NCI-H146 treated with DMSO at 0.1 percent for 48 hours (cell line): ENCODE results near the gene TENM3.
A peak's percentile ranks its signal among the peaks of the same experiment; 100 is the strongest.

Experiments used
- DNase-seq: peaks from one replicate; lab custom pipeline; 2025; ENCODE audit not compliant: unreplicated experiment; lab: John Stamatoyannopoulos, UW

TENM3 gene

DNA sequence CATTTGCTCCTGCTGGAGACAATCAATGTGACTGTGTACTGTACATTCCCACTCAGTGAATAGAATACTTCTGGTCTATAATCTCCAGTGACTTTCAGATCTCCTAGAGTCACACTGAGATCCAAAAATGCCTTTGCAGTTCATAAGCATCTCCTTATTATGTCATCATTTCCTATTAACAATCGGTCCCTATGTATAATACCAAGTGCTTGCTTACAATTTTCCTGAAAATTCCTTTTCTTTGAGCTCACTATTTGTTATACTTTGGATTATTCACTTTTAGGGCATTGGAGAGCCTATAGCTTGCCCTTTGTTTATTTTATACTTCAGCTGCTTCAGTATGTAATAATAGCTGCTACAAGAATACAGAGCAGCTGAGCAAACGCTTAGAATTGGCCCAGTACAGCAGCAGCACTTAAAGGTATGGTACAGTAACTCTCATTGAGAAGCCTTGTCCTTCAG, 361.0 kb downstream of the TENM3 start:
- peak; percentile 92 for DNase-seq

DNA sequence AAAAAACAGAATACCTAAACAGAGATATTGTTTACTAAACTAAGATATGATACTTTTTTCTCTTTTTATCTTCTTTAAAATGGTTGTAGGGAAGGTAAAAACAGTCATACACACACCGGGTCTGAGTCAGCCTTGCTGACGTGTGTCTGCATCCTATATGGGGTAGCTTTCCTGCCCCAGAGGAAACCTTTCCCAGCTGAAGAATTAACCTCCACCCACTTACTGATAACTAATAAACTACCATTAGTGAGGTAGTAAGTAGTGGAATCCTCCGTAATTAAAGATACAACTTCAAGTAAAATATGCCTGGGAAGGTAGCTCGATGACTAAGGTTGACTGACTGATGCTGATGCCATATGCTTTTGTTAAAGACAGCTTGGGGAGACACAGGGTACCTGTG, 361.8 kb downstream of the TENM3 start:
- no peak for DNase-seq

DNA sequence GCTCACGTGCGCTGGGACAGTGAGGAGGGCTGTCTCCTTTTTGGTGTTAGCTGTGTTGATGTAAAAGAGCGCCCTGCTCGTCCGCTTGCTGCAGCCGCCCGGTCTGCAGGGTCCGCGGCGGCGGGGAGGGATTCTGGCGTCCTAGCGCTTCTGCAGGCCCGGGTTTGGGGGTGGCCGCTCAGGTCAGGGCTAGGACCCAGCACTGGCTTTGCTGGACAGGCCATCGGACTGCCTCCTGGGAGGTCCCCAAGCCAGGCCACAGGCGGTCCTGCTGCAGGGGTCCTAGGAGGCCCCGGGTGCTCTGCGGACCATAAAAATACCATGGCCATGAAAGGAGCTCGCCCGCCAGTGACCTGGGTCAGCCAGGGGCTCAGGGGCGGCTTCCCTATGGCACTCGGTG, 365.3 kb downstream of the TENM3 start:
- DNase-seq: no peak

DNA sequence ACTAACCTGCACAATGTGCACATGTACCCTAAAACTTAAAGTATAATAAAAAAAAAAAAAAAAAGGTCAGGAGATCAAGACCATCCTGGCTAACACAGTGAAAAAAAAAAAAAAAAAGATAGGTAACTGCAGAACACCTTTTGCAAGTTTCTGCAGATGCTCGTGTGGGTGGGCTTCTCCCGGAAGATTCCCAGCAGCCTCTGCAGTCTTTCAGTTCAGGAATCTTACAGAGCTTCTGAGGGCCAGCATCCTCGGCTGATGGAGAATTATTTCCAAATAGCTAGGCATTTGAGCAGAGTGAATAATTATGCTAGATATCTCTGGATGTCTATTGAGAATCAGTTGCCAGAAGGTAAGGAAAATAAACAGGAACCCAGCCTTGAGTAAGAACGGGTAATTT, 373.3 kb downstream of the TENM3 start:
- no peak for DNase-seq

DNA sequence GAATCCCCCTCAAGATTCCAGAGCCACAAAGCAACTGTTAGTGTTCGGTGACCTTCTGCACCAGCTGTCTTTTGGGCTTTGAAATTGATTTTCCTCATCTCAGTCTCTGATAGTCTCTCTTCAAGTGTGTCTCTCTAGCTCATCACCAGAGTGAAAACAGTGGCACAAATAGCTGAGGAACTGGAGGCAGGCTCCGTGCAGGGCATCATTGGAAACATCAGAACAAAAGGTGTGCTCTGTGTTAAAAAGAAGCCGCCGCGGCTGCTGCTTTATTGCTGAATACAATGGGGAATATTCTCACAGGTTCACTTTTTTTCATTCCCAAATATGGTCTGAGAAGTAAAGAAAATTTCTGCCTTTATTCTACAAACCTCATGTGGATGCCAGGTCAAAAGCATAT, 376.5 kb downstream of the TENM3 start:
- no peak for DNase-seq

DNA sequence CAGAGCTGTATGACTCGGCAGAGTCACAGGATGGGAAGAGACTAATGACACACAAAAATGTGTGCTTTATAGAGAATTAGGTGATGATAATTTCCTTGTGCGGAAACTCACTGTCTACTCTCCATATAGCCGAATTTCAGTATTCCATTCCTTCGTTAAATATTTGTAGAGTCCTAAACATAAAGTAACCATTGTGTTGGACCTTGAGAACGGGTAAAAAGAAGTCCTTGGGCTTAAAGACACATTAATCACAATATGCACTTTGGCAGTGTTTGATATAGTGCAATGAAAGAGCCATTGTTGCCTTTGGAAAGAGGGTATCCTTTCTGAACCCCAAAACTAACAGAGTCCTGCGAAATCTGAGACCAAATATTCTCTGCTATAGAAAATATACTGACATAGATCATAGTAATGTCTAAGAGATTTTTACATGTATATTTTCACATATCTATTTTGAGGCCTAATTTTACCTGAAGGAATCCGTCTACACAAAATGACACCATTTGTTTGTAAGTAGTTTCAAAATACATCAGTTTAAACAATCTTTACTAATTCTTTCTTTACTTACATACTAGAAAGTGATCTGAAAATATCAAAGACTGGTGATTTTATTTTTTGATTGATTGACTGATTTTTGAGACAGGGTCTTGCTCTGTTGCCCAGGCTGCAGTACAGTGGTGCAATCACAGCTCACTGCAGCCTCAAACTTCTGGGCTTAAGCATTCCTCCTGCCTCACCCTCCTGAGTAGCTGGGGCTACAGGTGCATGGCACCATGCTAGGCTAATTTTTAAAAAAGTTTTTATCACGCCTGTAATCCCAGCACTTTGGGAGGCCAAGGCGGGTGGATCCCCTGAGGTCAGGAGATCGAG, 377.1 kb downstream of the TENM3 start:
- no peak for DNase-seq

DNA sequence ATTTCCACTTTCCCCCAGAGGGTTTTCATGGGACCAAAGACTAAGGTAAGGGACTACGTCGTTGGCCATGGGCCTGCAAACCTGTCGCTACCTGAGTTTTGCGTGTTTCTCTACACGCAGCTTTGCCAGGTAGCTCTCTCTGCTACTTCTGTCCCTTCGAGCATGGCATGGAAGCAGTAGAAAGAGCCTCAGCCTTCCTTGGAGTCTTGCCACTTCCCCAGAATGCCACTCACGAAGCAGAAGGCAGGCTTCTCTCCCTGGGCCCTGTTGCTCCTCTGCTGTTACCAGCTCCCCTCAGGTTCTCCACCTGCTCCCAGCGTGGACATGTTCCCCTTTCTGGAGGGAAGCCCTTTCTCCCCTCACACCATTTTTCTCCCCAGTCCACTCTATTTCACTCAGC, 381.1 kb downstream of the TENM3 start:
- no peak for DNase-seq

DNA sequence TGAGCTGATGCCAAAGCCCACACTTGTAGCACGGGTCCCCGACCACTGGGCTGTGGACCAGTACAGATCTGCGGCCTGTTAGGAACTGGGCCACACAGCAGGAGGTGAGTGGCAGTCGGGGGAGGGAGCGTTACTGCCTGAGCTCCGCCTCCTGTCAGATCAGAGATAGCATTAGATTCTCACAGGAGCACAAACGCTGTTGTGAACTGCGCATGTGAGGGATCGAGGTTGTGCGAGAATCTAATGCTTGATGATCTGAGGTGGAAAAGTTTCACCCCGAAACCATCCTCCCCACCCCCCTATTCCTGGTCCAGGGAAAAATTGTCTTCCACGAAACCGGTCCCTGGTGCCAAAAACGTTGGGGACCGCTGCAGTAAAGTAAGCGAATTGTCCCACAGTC, 382.0 kb downstream of the TENM3 start:
- no peak for DNase-seq

DNA sequence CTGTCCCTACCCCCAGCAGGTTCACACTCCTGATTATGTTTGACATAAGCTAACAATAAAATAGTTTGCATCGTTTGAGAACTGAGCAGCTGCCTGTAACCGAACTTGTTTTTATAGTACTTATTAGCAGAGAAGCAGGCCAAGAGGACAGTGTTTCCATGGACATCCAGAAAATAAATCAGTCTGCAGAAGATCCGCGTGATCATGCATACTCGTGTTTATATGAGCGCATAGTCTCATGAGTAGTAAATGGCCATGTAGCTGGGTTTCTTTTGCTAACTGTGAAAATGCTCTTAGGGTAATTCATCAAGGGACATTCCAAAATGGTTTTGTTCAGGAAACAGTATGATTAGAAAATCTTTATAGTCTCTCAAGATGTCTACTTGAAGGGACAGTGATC, 384.8 kb downstream of the TENM3 start:
- DNase-seq: no peak

DNA sequence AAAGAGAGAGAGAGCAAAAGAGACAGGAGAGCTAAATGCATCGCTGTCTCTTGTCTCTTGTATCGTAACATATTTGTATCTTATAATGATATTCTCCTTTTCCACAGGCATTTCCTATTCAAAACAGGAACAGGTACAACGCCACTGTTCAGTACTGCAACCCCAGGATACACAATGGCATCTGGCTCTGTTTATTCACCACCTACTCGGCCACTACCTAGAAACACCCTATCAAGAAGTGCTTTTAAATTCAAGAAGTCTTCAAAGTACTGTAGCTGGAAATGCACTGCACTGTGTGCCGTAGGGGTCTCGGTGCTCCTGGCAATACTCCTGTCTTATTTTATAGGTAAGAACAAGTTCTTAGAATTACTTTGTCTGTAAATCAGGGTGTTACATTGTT, 385.3 kb downstream of the TENM3 start:
- no peak for DNase-seq

DNA sequence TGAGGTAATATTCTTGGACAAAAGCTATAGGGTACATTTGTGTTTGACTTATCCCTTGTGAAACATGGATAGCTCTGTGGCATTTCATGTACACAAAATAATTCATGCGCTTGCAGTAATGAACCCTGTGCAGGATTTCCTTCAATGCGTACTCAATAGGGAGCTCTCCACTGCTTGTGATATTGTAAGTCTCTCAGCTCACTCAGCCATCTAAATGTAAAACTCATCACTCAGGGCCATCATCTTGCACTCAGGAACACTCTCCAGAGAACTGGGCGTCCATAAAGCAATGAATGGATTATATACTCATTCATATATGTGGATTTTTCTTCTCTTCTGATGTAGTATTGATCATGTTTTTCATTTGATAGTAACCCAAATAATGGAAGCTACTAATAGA, 385.9 kb downstream of the TENM3 start:
- no peak for DNase-seq

DNA sequence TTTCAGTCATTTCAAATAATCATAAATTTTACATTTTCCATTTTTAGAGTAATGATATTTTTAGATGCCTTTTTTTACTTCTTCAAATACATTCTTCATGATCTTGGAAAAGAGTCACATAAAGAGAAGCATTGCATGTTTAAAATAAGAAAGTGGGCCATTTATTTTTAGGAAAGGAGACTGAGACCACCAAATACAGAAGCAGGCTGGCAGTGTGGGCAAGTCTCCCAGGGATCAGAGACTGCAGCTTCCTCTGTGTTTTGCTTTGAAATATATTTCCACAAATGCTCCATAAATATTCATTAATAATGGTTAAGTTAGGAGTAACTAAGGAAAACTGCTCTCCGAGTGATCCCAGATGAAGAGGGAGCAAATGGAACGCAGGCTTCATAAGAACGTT, 397.3 kb downstream of the TENM3 start:
- no peak for DNase-seq

DNA sequence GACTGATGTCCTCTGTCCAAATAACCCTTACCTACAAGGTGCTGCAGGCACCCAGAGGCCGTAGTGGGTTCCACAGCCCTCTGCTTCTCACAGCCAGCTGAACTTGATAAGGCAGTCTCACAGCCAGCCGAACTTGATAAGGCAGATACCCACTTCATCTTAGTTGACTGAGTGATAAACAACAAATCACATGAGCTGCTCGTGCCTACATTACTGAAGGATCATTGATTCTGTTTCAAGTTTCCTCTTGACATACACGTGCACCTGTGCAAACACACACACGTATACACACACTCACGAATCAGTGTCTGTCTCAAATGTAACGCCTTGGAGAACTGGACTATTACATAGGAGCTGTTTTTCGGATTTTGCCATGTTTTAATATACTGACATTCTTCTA, 397.7 kb downstream of the TENM3 start:
- peak; percentile 88 for DNase-seq

DNA sequence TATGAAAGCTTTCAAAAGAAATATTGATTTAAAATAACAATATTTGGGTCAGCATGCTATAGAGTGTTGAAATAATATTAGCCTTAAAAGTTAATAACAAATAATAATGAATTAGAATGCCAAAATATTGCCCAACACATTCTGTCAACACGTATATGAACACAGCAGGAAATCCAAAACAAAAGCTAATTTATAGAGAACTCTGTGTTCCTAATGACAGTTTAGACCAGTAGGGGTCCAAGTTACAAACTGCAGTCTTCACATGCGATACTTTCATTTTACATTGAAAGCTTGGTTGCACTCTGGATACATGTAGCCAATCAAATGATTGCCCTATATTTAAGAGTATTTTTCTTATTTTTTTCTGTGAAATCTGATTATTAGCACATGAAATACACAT, 399.6 kb downstream of the TENM3 start:
- DNase-seq: no peak

DNA sequence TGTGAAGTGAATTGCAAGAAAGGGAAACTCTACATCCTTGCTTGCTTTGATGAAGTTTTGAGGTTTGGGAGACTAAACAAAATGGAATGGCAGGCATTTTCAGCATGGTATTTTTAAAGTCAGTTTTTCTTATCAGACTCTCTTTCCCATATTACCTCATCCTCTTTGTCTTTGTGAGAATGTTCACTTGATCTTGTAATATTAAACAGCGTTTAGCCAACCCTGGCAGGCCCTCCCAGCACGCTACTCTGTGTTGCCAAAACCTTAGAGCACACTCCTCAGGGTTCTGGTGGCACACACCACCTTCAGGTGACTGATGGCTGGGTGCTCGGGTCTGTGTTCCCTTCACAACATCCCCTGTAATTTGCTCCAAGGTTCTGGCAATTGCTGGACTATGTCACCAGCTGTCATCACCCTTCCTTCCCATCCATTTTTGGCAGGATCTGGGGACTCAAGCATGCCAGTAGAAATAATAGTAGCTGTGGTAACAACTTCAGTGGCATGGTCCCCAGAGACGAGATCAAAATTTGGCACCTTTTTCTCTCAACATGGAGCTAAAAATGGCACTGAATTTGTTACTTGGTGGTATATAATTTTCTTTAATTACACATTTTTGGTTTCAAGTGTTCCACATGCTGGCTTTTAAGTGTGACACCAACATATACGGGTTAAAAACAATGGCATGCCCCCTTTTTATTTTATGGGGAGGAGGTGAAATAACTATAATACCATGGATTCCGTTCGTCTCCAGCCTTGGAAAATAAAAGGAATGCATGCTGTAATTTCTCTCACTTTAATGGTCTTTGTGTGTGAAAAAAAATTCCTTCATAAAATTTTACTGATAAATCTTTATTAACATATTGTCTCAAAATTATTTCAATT, 400.8 kb downstream of the TENM3 start:
- DNase-seq: no peak

DNA sequence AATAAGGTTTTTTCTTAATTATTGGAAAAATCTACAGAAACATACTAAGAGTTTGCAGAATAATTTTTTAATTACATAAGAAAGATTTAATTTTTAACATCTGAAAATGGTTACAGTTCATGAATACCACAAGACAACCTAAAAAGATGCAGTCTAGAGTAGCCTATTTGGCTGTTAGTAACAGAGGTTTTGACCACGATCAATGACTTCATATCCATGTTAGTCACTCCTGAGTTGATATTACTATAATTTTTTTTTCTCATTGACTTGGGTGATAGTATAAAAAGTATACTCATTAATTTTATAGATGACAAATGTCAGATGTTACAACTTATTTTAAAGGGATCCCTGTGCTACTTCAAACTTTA, 401.5 kb downstream of the TENM3 start:
- no peak for DNase-seq

DNA sequence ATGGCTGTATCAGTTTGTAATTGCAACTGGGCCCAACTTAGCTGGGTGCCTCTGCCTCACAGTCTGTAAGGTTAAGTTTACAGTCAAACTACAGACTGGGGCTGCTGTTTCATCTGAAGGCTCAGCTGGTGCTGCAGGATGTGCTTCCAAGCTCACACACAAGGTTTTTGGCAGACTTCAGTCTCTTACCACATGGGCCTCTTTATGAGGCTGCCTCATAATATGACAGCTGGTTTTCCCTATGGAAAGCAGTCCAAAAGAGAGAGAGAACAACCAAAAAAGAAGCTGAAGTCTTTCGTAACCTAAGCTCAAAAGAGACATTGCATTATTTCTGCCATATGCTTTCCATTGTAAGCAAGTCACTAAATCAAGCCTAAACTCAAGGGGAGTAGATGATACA, 402.3 kb downstream of the TENM3 start:
- no peak for DNase-seq

DNA sequence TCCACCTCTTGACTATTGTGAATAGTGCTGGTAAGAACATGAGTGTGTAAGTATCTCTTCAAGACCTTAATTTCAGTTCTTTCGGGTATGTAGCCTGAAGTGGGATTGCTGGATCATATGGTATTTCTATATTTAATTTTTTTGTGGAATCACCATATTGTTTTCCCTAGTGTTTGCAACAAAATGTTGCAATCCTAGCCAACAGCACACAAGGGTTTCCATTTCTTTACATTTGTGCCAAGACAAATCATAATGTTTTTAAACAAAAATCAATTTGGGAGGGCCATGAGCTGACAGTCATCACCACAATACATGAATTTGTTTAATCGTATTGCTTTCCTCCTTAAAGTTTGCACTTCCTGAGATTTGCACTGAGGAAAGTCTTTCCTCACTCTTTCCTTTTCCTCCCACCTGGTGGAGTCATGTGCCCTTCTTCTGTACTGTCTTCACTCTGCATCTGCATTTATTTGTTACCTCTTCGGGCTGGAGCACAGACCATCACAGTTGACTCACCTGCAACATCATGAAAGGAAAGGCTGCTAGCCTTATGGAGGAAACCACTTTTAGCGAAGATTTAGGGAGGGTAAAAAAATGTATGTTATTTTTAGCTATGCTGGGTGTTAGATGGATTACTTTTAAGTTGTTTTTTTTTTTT, 404.6 kb downstream of the TENM3 start:
- DNase-seq: no peak

DNA sequence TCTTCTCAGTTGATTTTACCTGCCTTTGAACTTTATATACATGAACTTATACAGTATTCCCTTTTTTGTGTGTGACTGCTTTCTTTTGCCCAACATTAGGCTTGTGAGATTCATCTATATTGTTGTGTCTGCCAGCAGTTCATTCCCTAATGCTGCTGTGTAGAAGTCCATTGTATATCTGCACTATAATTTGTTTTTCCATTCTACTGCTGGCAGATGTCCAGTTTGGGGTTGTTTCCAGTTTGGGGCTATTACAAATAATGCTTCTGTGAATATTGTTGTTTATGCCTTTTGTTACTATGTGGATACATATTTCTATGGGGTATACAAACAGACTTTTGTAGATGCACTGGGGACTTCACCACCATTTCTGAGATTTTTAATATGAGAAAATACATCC, 405.6 kb downstream of the TENM3 start:
- DNase-seq: no peak

DNA sequence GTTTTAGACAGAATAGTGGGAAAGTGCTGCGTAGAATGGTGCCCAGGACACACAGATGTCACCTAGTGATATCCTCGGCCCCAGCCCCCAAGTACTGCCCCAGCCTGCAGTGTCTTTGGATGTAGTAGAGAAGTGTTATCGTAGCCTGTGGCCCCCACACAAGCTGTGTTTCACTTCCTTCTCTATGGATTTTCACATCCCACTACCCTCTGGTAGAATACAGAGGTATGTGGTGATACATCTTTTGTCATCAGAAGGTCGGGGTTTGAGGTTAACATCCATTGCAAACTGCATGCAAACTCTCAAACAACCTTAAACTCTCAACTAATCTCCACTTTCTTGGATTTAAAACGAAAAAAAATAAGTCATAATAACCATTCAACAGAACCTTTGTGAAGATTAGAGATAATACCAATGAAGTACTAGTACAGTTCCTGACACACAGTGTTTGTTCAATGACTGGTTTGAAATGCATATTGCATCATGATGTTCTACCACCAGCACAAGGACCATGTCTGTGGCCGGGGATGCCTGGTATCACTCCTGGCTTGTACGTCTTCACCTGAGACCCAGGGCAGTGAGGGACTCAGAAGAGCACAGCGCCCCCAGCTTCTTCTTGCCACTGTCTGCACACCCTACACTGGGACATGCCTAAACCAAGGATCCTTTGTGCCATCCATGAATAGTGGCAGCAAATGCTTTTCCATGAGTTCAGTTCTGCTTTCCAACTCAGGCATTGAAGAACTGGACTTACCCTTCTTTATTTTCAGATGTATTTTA, 406.7 kb downstream of the TENM3 start:
- no peak for DNase-seq

DNA sequence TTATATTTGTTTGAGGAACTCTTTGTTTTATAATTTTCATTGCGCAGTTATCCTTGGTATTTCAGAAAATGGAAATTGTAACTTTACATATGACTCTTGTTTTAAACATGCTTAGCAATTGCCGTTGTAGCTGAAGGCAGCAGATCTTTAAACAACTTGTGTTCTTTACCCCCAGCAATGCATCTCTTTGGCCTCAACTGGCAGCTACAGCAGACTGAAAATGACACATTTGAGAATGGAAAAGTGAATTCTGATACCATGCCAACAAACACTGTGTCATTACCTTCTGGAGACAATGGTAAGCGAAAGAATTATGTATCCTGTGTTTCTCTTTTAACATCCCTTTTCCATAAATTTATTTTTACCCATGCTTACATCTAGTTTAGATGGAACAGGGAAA, 410.4 kb downstream of the TENM3 start:
- DNase-seq: no peak
